ENCODE measurements around the gene CRIM1. TPM values are rescaled to one million over a fixed set of nuclear protein-coding genes. Genes with fewer than 3 reads are reported as not detected.

CRIM1 gene
- total and polyA plus RNA-seq, 4 donors: 2.2 to 22.1 (median 9.6) TPM

GRCh38 chr2:36477746-36478145, 122.2 kb downstream of the CRIM1 start (continued):
- TF ChIP-seq, protein P1, sequence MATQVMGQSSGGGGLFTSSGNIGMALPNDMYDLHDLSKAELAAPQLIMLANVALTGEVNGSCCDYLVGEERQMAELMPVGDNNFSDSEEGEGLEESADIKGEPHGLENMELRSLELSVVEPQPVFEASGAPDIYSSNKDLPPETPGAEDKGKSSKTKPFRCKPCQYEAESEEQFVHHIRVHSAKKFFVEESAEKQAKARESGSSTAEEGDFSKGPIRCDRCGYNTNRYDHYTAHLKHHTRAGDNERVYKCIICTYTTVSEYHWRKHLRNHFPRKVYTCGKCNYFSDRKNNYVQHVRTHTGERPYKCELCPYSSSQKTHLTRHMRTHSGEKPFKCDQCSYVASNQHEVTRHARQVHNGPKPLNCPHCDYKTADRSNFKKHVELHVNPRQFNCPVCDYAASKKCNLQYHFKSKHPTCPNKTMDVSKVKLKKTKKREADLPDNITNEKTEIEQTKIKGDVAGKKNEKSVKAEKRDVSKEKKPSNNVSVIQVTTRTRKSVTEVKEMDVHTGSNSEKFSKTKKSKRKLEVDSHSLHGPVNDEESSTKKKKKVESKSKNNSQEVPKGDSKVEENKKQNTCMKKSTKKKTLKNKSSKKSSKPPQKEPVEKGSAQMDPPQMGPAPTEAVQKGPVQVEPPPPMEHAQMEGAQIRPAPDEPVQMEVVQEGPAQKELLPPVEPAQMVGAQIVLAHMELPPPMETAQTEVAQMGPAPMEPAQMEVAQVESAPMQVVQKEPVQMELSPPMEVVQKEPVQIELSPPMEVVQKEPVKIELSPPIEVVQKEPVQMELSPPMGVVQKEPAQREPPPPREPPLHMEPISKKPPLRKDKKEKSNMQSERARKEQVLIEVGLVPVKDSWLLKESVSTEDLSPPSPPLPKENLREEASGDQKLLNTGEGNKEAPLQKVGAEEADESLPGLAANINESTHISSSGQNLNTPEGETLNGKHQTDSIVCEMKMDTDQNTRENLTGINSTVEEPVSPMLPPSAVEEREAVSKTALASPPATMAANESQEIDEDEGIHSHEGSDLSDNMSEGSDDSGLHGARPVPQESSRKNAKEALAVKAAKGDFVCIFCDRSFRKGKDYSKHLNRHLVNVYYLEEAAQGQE (IDR thresholded peaks at IDR 0.05): no peak
- TF ChIP-seq RXRA (IDR thresholded peaks at IDR 0.05) (no peak), HNF4G (IDR thresholded peaks at IDR 0.05) (no peak)

- H3K4me1 ChIP-seq (ENCODE audit: control insufficient read depth in 4 of 4, insufficient read depth in 4 of 4, low read length in 3 of 4): no peaks in the 10 kb centered on the region
- no peak for TF ChIP-seq FOXA2 (IDR thresholded peaks at IDR 0.05)
- TF ChIP-seq, protein P1 (IDR thresholded peaks at IDR 0.05): no peak
- TF ChIP-seq CTCF (IDR thresholded peaks at IDR 0.05; ENCODE audit: low read depth, low read length, missing input control): no peak
- H3K27me3 ChIP-seq (ENCODE audit: control insufficient read depth in 4 of 4, insufficient read depth in 4 of 4, low read length in 3 of 4): no peaks in the 10 kb centered on the region
- peaks cover 0 to 5% (median 0%) of the 10 kb centered on the region in 4 donors for H3K36me3 ChIP-seq (ENCODE audit: control insufficient read depth in 4 of 4, insufficient read depth in 3 of 4, low read depth in 1 of 4, low read length in 3 of 4)
- no peak overlapping the region for H3K4me3 ChIP-seq (ENCODE audit: low read depth in 1 of 3, low read length in 3 of 3)
- H3K9ac ChIP-seq (ENCODE audit: low read depth in 1 of 2, low read length in 2 of 2): no peak overlapping the region
- DNase-seq (ENCODE audit: low spot score): no peak
- peaks cover 1 to 32% (median 9%) of the 10 kb centered on the region in 4 donors for H3K9me3 ChIP-seq (ENCODE audit: control insufficient read depth in 4 of 4, low read length in 3 of 4)
- WGBS: 69% methylated on average over 4 of the region's 4 CpGs
- H3K27ac ChIP-seq (ENCODE audit: low read depth in 1 of 2, low read length in 2 of 2): no peak overlapping the region
These were observed 122.8 kb downstream of the CRIM1 start for GRCh38 chr2:36478332-36478738.

GRCh38 chr2:36478999-36479398, 123.4 kb downstream of the CRIM1 start:
- TF ChIP-seq GABPA (IDR thresholded peaks at IDR 0.05 in 1 of 2, conservative IDR thresholded peaks at IDR 0.05 in 1 of 2): no peak
- no peak for TF ChIP-seq RAD21 (IDR thresholded peaks at IDR 0.05)
- TF ChIP-seq TAF1 (conservative IDR thresholded peaks at IDR 0.05): no peak
- no peak for TF ChIP-seq FOXA1 (IDR thresholded peaks at IDR 0.05)
- TF ChIP-seq FOXA2 (IDR thresholded peaks at IDR 0.05): no peak
- TF ChIP-seq JUND (IDR thresholded peaks at IDR 0.05): no peak
- no peak for TF ChIP-seq NR2F2 (IDR thresholded peaks at IDR 0.05)
- TF ChIP-seq ZBTB33 (IDR thresholded peaks at IDR 0.05): no peak
- no peak for TF ChIP-seq ATF3 (IDR thresholded peaks at IDR 0.05)
- TF ChIP-seq, protein P1 (IDR thresholded peaks at IDR 0.05): no peak
- WGBS: 68% methylated on average over 4 of the region's 4 CpGs
- Histone ChIP-seq H3K9me3 (ENCODE audit: control insufficient read depth in 4 of 4, low read length in 3 of 4) (peaks cover 1 to 29% (median 7%) of the 10 kb centered on the region in 4 donors), H3K9ac (ENCODE audit: low read depth in 1 of 2, low read length in 2 of 2) (no peak overlapping the region), H3K4me1 (ENCODE audit: control insufficient read depth in 4 of 4, insufficient read depth in 4 of 4, low read length in 3 of 4) (no peaks in the 10 kb centered on the region), H3K4me3 (ENCODE audit: low read depth in 1 of 3, low read length in 3 of 3) (no peak overlapping the region), H3K27me3 (ENCODE audit: control insufficient read depth in 4 of 4, insufficient read depth in 4 of 4, low read length in 3 of 4) (no peaks in the 10 kb centered on the region), H3K36me3 (ENCODE audit: control insufficient read depth in 4 of 4, insufficient read depth in 3 of 4, low read depth in 1 of 4, low read length in 3 of 4) (peaks cover 0 to 5% (median 0%) of the 10 kb centered on the region in 4 donors), H3K27ac (ENCODE audit: low read depth in 1 of 2, low read length in 2 of 2) (no peak overlapping the region)
- no peak for DNase-seq (ENCODE audit: low spot score)
